ENCODE results near the gene IFT20. TPM values are rescaled to one million over a fixed set of nuclear protein-coding genes. Genes with fewer than 3 reads are reported as not detected.

Gene IFT20
- total and polyA plus RNA-seq, 2 experiments from 2014 or later: 13.2 to 32.3 TPM

- Histone ChIP-seq H3K4me1 (ENCODE audit: insufficient read depth) (no peaks in the 10 kb centered on the region; the same call in 1 of the 2 replicates), H2AFZ (no peak overlapping the region), H3K4me2 (no peak overlapping the region), H3K9me2 (ENCODE audit: insufficient read depth) (no peaks in the 10 kb centered on the region), H3K27me3 (ENCODE audit: insufficient read depth) (no peaks in the 10 kb centered on the region), H3K27ac (ENCODE audit: low read depth) (no peak overlapping the region), H3F3A (replicated peaks; ENCODE audit: low read depth) (no peaks in the 10 kb centered on the region), H3K4me3 (no peak overlapping the region), H4K20me1 (replicated peaks; ENCODE audit: insufficient read depth) (peaks cover 8% of the 10 kb centered on the region; the same call in 1 of the 2 replicates), H3K79me2 (replicated peaks; ENCODE audit: insufficient read depth) (peaks cover under 1% of the 10 kb centered on the region; the same call in 1 of the 2 replicates), H3K36me3 (ENCODE audit: insufficient read depth) (peaks cover 15% of the 10 kb centered on the region)
- Mint-ChIP-seq H3K9me3 (no peaks in the 10 kb centered on the region), H3K27me3 (ENCODE audit: insufficient read depth, low read depth, poor library complexity) (peaks cover 4% of the 10 kb centered on the region), H3K4me3 (no peak overlapping the region), H3K36me3 (ENCODE audit: low read depth) (peaks cover 43% of the 10 kb centered on the region), H3K4me1 (peaks cover 16% of the 10 kb centered on the region), H3K27ac (no peak overlapping the region)
- DNase-seq (ENCODE audit: low spot score): no peak
- no peak for ATAC-seq
- TF ChIP-seq EZH2 (IDR thresholded peaks at IDR 0.05; ENCODE audit: low read depth, unreplicated experiment) (no peak), POLR2AphosphoS5 (IDR thresholded peaks at IDR 0.05; ENCODE audit: low read depth) (no peak), NANOG (IDR thresholded peaks at IDR 0.05; ENCODE audit: borderline replicate concordance) (no peak), REST (IDR thresholded peaks at IDR 0.05; ENCODE audit: unreplicated experiment) (no peak), ETS1 (IDR thresholded peaks at IDR 0.05) (no peak), ZNF331 (CRISPR knock-in tag; IDR thresholded peaks at IDR 0.05; ENCODE audit: low read depth) (no peak), ZNF114 (CRISPR knock-in tag; IDR thresholded peaks at IDR 0.05) (no peak)
Measured at GRCh38 chr17:28343491-28343932, 8.2 kb upstream of the IFT20 start.

- Mint-ChIP-seq H3K4me1 (peaks cover 16% of the 10 kb centered on the region), H3K36me3 (ENCODE audit: low read depth) (peaks cover 34% of the 10 kb centered on the region), H3K9me3 (no peaks in the 10 kb centered on the region), H3K27me3 (ENCODE audit: insufficient read depth, low read depth, poor library complexity) (peaks cover 4% of the 10 kb centered on the region), H3K27ac (no peak overlapping the region), H3K4me3 (no peak overlapping the region)
- H3F3A ChIP-seq (replicated peaks; ENCODE audit: low read depth): no peaks in the 10 kb centered on the region
- ATAC-seq (no peak), DNase-seq (ENCODE audit: low spot score) (no peak)
- peaks cover 8% of the 10 kb centered on the region; the same call in 1 of the 2 replicates for H4K20me1 ChIP-seq (replicated peaks; ENCODE audit: insufficient read depth)
- TF ChIP-seq STAT1 (IDR thresholded peaks at IDR 0.05; ENCODE audit: unreplicated experiment) (no peak), CTCF (conservative IDR thresholded peaks at IDR 0.05; ENCODE audit: low read depth in 2 of 2) (no peak), REST (IDR thresholded peaks at IDR 0.05; ENCODE audit: unreplicated experiment) (no peak), ZNF331 (CRISPR knock-in tag; IDR thresholded peaks at IDR 0.05; ENCODE audit: low read depth) (no peak), EZH2phosphoT487 (IDR thresholded peaks at IDR 0.05; ENCODE audit: unreplicated experiment) (no peak), POLR2AphosphoS5 (IDR thresholded peaks at IDR 0.05; ENCODE audit: low read depth) (no peak)
- H3K4me3 ChIP-seq: no peak overlapping the region
- no peaks in the 10 kb centered on the region; the same call in 1 of the 2 replicates for H3K4me1 ChIP-seq (ENCODE audit: insufficient read depth)
- no peaks in the 10 kb centered on the region for H3K27me3 ChIP-seq (ENCODE audit: insufficient read depth)
- H3K79me2 ChIP-seq (replicated peaks; ENCODE audit: insufficient read depth): peaks cover 12% of the 10 kb centered on the region
- no peak overlapping the region for H3K4me2 ChIP-seq
- H3K9me2 ChIP-seq (ENCODE audit: insufficient read depth): no peaks in the 10 kb centered on the region
- H3K27ac ChIP-seq (ENCODE audit: low read depth): no peak overlapping the region
- no peak overlapping the region for H2AFZ ChIP-seq
- H3K36me3 ChIP-seq (ENCODE audit: insufficient read depth): peaks cover 10% of the 10 kb centered on the region
Measured at GRCh38 chr17:28342313-28342712, 7.0 kb upstream of the IFT20 start.

Data from GM23338 (cell line).